Gastrocnemius medialis (tissue), 4 donors: ENCODE results near the gene GABRR2.

Experiments used
- CTCF ChIP-seq, 5 experiments: fragments of 450-650 bp in 3 of 5; fragments of 200-600 bp in 2 of 5; sonication (generic) in 2 of 5; IDR thresholded peaks in 4 of 5; conservative IDR thresholded peaks in 1 of 5; 1 replicate in 4 of 5; 2 replicates in 1 of 5; pipeline ENCODE4 v1.5.1; 2016 to 2019; ENCODE audit warnings: antibody characterized with exemption in 5 of 5, mild to moderate bottlenecking in 3 of 5, moderate library complexity in 3 of 5
- POLR2A ChIP-seq, 2 donors: fragments of 450-650 bp; IDR thresholded peaks; one replicate each; pipeline ENCODE4 v1.6.1; 2017; ENCODE audit warnings: antibody characterized with exemption in 2 of 2, mild to moderate bottlenecking in 2 of 2, moderate library complexity in 2 of 2

GRCh38 chr6:89291256-89291819 lies 23.8 kb downstream of the GABRR2 start:
- TF ChIP-seq CTCF (IDR thresholded peaks at IDR 0.05 in 4 of 5, conservative IDR thresholded peaks at IDR 0.05 in 1 of 5) (no peak), POLR2A (IDR thresholded peaks at IDR 0.05) (no peak)
